ENCODE results near the gene KHDRBS2.
"Not testable (repeated sequence)": the region's sequence is repeated elsewhere in the genome, so short reads cannot be mapped to it uniquely, and the experiment has no call there.

- not testable (repeated sequence) for TF ChIP-seq CTCF (IDR thresholded peaks at IDR 0.05); NRF1 (IDR thresholded peaks at IDR 0.05; ENCODE audit: low read depth, low read length); SMC3 (IDR thresholded peaks at IDR 0.05; ENCODE audit: low read depth, low read length); MAX (IDR thresholded peaks at IDR 0.05; ENCODE audit: low read depth); EZH2phosphoT487 (IDR thresholded peaks at IDR 0.05; ENCODE audit: borderline replicate concordance, low read depth); POLR2AphosphoS5 (IDR thresholded peaks at IDR 0.05; ENCODE audit: low read depth, low read length); JUND (IDR thresholded peaks at IDR 0.05); TAF1 (IDR thresholded peaks at IDR 0.05; ENCODE audit: borderline replicate concordance, low read depth, low read length); FOXM1 (IDR thresholded peaks at IDR 0.05; ENCODE audit: low read depth)
These were observed 516.6 kb downstream of the KHDRBS2 start for GRCh38 chr6:61769446-61769845.

All from SK-N-SH (cell line).